GM23338 (cell line): Measurements from ENCODE around the gene TMEM221. TPM values are rescaled to one million over a fixed set of nuclear protein-coding genes. Genes with fewer than 3 reads are reported as not detected.

Experiments used
- ATAC-seq: fragments of 200-7000 bp; cut with Tn5 transposase; 3 replicates; pipeline ENCODE4 v1.9.1; 2020
- DNase-seq: peaks from one replicate; pipeline ENCODE4 v3.0.0-alpha.2; 2015; ENCODE audit warnings: low spot score
- H2AFZ ChIP-seq: fragments of 200-600 bp; sonication (generic); 2 replicates; pipeline ENCODE4 v1.8.0; 2016; ENCODE audit warnings: antibody characterized with exemption, mild to moderate bottlenecking, moderate library complexity
- H3F3A ChIP-seq: fragments of 200-600 bp; sonication (generic); replicated peaks from 2 replicates; pipeline ENCODE4 v1.8.0; 2017; ENCODE audit warnings: antibody characterized with exemption, mixed run types, low read depth
- H3K27ac ChIP-seq: fragments of 200-600 bp; sonication (generic); 2 replicates; pipeline ENCODE4 v1.6.1; 2016; ENCODE audit warnings: low read depth
- H3K27me3 ChIP-seq: fragments of 200-600 bp; sonication (generic); 2 replicates; pipeline ENCODE4 v1.8.0; 2016; ENCODE audit warnings: mild to moderate bottlenecking, mixed run types, moderate library complexity; ENCODE audit not compliant: insufficient read depth
- H3K36me3 ChIP-seq: fragments of 200-600 bp; sonication (generic); 2 replicates; pipeline ENCODE4 v1.8.0; 2016; ENCODE audit warnings: mild to moderate bottlenecking; ENCODE audit not compliant: insufficient read depth
- H3K4me1 ChIP-seq: fragments of 200-600 bp; sonication (generic); 2 replicates; pipeline ENCODE4 v1.8.0; 2016; ENCODE audit warnings: mild to moderate bottlenecking, moderate library complexity; ENCODE audit not compliant: insufficient read depth
- H3K4me2 ChIP-seq: fragments of 200-600 bp; sonication (generic); 2 replicates; pipeline ENCODE4 v1.7.1; 2017; ENCODE audit warnings: mixed run types
- H3K4me3 ChIP-seq: fragments of 200-600 bp; sonication (generic); 2 replicates; pipeline ENCODE4 v1.6.1; 2016; ENCODE audit warnings: mixed run types
- H3K79me2 ChIP-seq: fragments of 200-600 bp; sonication (generic); replicated peaks from 2 replicates; pipeline ENCODE4 v1.8.0; 2017; ENCODE audit warnings: mild to moderate bottlenecking; ENCODE audit not compliant: insufficient read depth
- H3K9me2 ChIP-seq: fragments of 200-600 bp; sonication (generic); 2 replicates; pipeline ENCODE4 v1.8.0; 2017; ENCODE audit not compliant: insufficient read depth
- H4K20me1 ChIP-seq: fragments of 200-600 bp; sonication (generic); replicated peaks from 2 replicates; pipeline ENCODE4 v1.8.0; 2017; ENCODE audit warnings: mild to moderate bottlenecking; ENCODE audit not compliant: insufficient read depth
- H3K27ac Mint-ChIP-seq: 2 replicates; pipeline ENCODE4 v1.8.0; 2020; ENCODE audit warnings: inconsistent platforms, mild to moderate bottlenecking, moderate library complexity, mixed read lengths
- H3K27me3 Mint-ChIP-seq: 3 replicates; pipeline ENCODE4 v1.8.0; 2022; ENCODE audit warnings: low read depth, mild to moderate bottlenecking, moderate library complexity, mixed read lengths, inconsistent platforms; ENCODE audit not compliant: insufficient read depth, poor library complexity
- H3K36me3 Mint-ChIP-seq: 3 replicates; pipeline ENCODE4 v1.8.0; 2021; ENCODE audit warnings: low read depth, mild to moderate bottlenecking, inconsistent platforms, moderate library complexity, mixed read lengths
- H3K4me1 Mint-ChIP-seq: 3 replicates; pipeline ENCODE4 v1.8.0; 2020; ENCODE audit warnings: mild to moderate bottlenecking, inconsistent platforms, mixed read lengths
- H3K4me3 Mint-ChIP-seq: 3 replicates; pipeline ENCODE4 v1.8.0; 2021; ENCODE audit warnings: moderate library complexity, mild to moderate bottlenecking, inconsistent platforms, mixed read lengths
- H3K9me3 Mint-ChIP-seq: 3 replicates; pipeline ENCODE4 v1.8.0; 2020; ENCODE audit warnings: moderate library complexity, mild to moderate bottlenecking, inconsistent platforms, mixed read lengths
- CREB1 ChIP-seq: fragments of 250-450 bp; sonication (Bioruptor Pico); IDR thresholded peaks from 2 replicates; pipeline ENCODE4 v1.5.0; 2020; ENCODE audit warnings: low read depth, mild to moderate bottlenecking, moderate library complexity
- CTCF ChIP-seq, 2 experiments: fragments of 200-600 bp in 1 of 2; sonication (generic) in 1 of 2; conservative IDR thresholded peaks; 2 replicates each; pipeline versions ENCODE4 v1.5.1 to v1.6.1; 2016 to 2017; ENCODE audit warnings: antibody characterized with exemption in 2 of 2, low read depth in 2 of 2, mild to moderate bottlenecking in 2 of 2, moderate library complexity in 1 of 2
- NANOG ChIP-seq: IDR thresholded peaks from 2 replicates; pipeline ENCODE4 v1.6.1; 2016; ENCODE audit warnings: antibody characterized with exemption, borderline replicate concordance
- POLR2AphosphoS5 ChIP-seq: IDR thresholded peaks from 2 replicates; pipeline ENCODE4 v1.6.1; 2016; ENCODE audit warnings: antibody characterized with exemption, low read depth
- REST ChIP-seq: IDR thresholded peaks from one replicate; pipeline ENCODE4 v1.6.1; 2018; ENCODE audit warnings: antibody characterized with exemption; ENCODE audit not compliant: unreplicated experiment
- STAT1 ChIP-seq: IDR thresholded peaks from one replicate; pipeline ENCODE4 v1.6.1; 2016; ENCODE audit warnings: antibody characterized with exemption; ENCODE audit not compliant: unreplicated experiment
- ZNF114 ChIP-seq: fragments of 250-450 bp; sonication (Bioruptor Pico); IDR thresholded peaks from 2 replicates; pipeline ENCODE4 v1.5.0; 2020; ENCODE audit warnings: mild to moderate bottlenecking, moderate library complexity
- ZNF331 ChIP-seq: fragments of 250-450 bp; sonication (Bioruptor Pico); IDR thresholded peaks from 2 replicates; pipeline ENCODE4 v1.5.0; 2020; ENCODE audit warnings: low read depth, mild to moderate bottlenecking, moderate library complexity
- polyA plus RNA-seq: library from polyadenylated mRNA; unstranded; fragments of >200 nt; fragmentation: Nextera tagmentation; extraction: Ambion mirVana; gene quantifications from 2 replicates; pipeline ENCODE4 v1.2.1, GENCODE V29; 2016
- total RNA-seq: library from RNA; depleted of rRNA; stranded (reverse); fragments of >200 nt; shearing (Covaris generic); gene quantifications from 2 replicates; pipeline ENCODE4 v1.2.3, GENCODE V29; 2014
- TF ChIP-seq, protein P1 (sequence below): IDR thresholded peaks from 2 replicates; pipeline ENCODE4 v1.6.1; 2016; ENCODE audit warnings: antibody characterized with exemption

The TMEM221 gene
- total and polyA plus RNA-seq, 2 experiments from 2014 or later, result 0.40 to 0.90 TPM

- H3F3A ChIP-seq, result 0 out of 2 replicates have a peak, but pooled peaks cover 6% of the 10 kb centered on the region
- H3K4me3 ChIP-seq, result peak overlapping the region; percentile 92
- ATAC-seq (no peak), DNase-seq (no peak)
- no peaks in the 10 kb centered on the region for H4K20me1 ChIP-seq
- Mint-ChIP-seq H3K9me3 (no peaks in the 10 kb centered on the region), H3K27me3 (peaks cover 20% of the 10 kb centered on the region), H3K27ac (peak overlapping the region; percentile 91), H3K4me1 (peaks cover 23% of the 10 kb centered on the region), H3K36me3 (no peaks in the 10 kb centered on the region; the same call in 2 of the 3 replicates), H3K4me3 (peak overlapping the region; percentile 94)
- peak overlapping the region; percentile 96 for H3K4me2 ChIP-seq
- peaks cover 24% of the 10 kb centered on the region for H3K27me3 ChIP-seq
- no peak overlapping the region for H3K27ac ChIP-seq
- H3K36me3 ChIP-seq, result no peaks in the 10 kb centered on the region
- H2AFZ ChIP-seq, result peak overlapping the region; percentile 98
- H3K4me1 ChIP-seq, result peaks cover 12% of the 10 kb centered on the region
- no peaks in the 10 kb centered on the region for H3K79me2 ChIP-seq
- no peaks in the 10 kb centered on the region for H3K9me2 ChIP-seq
- TF ChIP-seq POLR2AphosphoS5, result no peak
- no peak for TF ChIP-seq ZNF114
- TF ChIP-seq, protein P1, sequence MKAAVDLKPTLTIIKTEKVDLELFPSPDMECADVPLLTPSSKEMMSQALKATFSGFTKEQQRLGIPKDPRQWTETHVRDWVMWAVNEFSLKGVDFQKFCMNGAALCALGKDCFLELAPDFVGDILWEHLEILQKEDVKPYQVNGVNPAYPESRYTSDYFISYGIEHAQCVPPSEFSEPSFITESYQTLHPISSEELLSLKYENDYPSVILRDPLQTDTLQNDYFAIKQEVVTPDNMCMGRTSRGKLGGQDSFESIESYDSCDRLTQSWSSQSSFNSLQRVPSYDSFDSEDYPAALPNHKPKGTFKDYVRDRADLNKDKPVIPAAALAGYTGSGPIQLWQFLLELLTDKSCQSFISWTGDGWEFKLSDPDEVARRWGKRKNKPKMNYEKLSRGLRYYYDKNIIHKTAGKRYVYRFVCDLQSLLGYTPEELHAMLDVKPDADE, result no peak
- TF ChIP-seq CTCF (conservative IDR thresholded peaks at IDR 0.05; ENCODE audit: low read depth in 2 of 2), result no peak
- no peak for TF ChIP-seq REST
- no peak for TF ChIP-seq STAT1
- no peak for TF ChIP-seq CREB1 (CRISPR knock-in tag)
- TF ChIP-seq NANOG, result no peak
- no peak for TF ChIP-seq ZNF331 (CRISPR knock-in tag)
Measured at GRCh38 chr19:17469092-17469480, 20.6 kb upstream of the TMEM221 start.
